ENCODE results near the gene AKAP1.

AKAP1 gene

GRCh38 chr17:57168695-57169094 lies 83.6 kb downstream of the AKAP1 start:
- DNase-seq (ENCODE audit: low read depth in 2 of 2): no peak

- no peak for DNase-seq (ENCODE audit: low read depth in 2 of 2)
These were observed 85.8 kb downstream of the AKAP1 start for GRCh38 chr17:57170866-57171265.

All from activated CD4-positive, alpha-beta T cell treated with anti-CD3 and anti-CD28 coated beads for 24 hours (primary cell).